ENCODE data around the gene SLC4A1.

Gene SLC4A1

DNA sequence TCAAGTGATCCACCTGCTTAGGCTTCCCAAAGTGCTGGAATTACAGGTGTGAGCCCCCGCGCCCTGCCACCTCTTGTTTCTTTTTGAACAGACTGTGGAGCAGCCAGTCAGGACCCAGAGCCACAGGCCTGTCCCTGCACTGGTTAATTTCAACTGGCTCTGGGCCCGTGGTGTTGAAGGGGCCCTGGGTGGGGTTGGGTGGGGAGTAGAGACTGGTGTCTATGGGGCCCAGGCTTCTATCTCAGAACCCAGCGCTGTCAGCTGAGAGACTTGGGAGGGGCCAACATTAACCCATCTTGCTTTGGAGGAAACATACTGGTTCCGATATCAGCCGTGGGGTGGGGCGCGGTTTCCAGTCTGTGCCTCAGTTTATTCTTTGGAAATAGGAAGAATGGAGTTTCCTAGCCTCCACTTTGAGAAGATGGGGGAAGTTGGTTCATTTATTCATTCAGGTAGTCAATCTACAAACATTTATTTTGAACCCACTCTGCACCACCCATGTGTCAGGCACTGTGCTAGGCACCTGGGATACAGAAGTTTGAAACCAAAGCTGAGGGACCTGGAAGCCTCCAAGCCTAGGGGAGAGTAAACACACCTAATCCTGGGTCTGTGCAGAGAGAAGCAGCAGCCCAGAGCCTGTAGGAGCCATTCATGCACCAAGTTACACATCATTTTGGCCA, 15.5 kb upstream of the SLC4A1 start:
- no peak for DNase-seq

DNA sequence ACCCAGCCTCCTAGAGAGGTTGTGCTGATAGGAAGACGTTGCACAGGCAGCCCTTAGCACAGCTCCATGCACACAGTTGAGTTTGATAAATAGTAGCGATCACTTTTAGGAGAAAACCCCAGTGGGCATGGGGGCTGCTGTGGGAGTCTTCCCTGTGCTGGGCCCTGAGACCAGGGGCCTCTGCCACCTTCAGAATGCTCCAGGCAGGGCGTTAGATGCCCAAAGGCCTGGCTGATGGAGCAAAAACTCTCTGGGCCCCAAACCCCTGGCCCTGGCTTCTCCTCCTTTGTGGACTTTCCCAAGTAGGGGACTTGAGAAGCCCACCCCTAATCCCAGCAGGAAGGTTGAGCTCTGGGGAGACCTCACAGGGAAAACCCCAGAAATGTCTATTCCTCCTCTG, 14.3 kb upstream of the SLC4A1 start:
- DNase-seq = no peak

DNA sequence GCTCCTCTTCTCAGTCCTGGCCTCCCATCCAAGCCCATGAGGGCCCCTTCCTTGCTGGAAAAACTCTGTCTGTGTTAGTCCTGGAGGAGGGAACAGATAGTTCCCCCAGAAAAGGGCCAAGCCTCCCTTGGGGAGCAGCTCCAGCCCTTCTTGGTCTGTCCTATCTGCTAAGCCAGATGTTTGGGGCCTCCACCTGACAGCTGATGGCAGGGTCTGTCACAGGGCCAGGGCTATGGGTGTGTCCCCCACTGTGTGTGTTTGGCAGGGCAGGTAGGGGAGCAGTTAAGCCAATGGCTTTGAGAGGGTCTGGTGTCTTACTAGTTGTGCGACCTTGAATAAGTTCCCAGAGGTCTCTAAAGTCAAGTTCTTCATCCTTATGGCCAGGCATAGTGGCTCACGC, 13.6 kb upstream of the SLC4A1 start:
- DNase-seq = no peak

DNA sequence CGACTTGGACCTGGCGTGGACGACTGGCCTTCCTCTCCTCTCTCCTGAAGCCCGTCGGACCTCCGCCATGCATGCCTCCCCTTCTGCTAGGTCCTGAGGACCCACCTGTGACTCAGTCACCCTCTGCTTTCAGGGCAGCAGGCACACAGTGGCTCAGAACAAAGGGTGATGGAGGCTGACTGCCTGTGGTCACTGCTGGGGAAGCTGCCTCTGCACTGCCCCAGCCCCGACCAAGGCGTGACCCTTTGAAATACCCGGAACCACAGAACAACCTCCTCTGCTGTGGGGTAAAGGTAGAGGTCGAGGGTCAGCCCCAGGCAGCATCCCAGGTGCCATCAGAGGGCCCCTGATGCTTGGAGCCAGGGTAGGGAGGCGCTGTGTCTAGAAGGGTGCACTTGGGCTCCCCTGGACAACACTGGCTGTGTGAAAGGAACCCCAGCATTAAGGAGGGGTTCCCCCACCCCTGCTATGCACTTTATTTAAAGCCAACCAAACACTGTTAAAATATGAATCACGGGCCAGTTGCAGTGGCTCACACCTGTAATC, 12.5 kb upstream of the SLC4A1 start:
- no peak for DNase-seq

DNA sequence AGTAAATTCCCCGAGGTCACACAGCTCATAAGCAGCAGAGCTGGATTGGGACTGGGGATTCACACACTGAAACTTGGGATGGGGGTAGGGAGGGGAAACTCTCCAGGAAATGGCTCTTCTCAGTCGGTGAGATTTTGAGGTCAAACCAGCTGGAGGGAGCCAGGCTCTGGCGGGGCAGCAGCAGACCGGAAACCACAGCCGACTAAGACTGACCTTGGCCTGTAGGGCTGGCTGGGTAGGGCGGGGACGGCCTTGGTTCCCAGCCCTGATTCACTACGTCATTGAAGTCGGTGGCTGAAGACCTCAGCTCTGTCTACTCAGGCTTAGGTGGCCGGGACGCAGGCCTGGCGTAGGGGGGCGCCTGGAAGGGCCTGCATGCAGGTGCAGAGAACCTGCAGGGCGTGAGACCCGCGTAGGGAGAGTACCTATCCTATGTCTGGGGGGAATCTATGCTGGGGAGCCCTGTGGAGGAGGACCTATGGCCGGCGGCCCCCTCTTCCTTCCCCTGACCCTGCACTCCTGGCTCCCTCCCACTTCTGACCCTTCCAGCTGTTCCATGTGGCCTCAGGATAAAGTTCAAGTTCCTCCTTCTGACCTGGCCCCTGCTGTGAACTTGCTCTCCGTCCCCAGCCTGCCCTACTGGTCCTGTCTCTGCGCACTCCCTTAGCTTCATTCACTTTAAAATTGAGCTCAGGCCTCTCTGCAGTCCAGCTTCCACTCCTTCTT, 11.9 kb upstream of the SLC4A1 start:
- DNase-seq = no peak

DNA sequence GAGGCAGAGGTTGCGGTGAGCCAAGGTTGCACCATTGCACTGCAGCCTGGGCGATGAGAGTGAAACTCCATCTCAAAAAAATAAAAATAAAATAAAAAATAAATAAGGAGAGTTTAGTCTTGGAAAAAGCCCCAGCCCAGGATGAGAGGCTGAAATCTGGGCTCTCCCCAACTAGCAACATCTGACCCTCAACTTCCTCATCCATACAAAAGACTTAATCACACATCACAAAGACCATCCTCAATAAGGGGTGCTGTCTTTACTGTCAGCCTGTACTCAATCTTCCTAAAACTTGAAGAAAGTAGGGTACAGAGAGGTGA, 11.4 kb upstream of the SLC4A1 start:
- no peak for DNase-seq

DNA sequence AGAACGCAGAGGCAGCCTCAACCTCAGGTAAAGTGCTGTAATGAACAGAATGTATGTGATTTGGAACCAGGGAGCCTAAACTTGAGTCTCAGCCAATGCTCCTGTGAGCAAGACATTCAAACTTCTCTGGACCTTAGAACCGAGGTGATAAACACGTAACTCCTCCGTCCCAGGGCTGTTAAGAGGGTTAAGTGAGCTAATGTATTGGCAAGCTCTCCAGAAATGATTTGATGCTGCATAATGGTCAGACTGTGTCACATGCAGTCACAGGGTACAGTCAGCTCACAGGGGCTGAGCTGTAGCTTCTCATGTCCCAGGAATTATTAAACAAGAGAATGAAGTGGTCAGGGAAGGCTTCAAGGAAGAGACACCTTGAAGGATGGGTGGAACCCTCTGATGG, 10.0 kb upstream of the SLC4A1 start:
- DNase-seq = no peak

DNA sequence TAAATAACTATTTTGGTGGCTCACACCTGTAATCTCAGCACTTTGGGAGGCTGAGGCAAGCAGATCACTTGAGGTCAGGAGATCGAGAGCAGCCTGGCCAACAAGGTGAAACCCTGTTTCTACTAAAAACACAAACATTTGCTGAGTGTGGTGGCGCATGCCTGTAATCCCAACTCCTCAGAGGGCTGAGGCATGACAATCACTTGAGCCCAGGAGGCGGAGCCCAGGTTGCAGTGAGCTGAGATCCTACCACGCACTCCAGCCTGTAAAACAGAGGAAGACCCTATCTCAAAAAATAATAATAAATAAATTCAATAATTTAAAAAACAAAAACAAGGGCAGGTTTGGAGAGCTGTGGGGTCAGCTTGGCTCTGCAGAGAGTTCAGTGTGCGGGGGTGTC, 5.7 kb upstream of the SLC4A1 start:
- no peak for DNase-seq

DNA sequence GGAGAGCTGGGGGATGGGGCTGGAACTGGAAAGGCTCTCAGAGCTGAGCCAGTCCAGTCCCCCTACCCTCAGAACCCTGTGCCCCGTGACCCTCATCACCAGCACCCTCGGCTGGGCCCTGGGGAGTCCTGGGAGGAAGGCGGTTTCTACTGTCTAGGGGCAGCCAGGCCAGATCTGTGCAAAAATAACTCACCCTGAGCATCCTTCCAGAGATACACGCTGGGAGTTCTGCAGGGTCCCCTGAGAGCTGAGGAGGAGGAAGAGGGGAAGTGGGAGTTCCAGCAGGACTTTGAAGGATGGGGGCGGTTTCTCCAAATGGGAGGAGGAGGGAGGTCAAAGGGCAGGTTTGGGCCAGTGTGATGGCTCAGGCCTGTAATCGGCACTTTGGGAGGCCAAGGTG, 5.0 kb upstream of the SLC4A1 start:
- no peak for DNase-seq

DNA sequence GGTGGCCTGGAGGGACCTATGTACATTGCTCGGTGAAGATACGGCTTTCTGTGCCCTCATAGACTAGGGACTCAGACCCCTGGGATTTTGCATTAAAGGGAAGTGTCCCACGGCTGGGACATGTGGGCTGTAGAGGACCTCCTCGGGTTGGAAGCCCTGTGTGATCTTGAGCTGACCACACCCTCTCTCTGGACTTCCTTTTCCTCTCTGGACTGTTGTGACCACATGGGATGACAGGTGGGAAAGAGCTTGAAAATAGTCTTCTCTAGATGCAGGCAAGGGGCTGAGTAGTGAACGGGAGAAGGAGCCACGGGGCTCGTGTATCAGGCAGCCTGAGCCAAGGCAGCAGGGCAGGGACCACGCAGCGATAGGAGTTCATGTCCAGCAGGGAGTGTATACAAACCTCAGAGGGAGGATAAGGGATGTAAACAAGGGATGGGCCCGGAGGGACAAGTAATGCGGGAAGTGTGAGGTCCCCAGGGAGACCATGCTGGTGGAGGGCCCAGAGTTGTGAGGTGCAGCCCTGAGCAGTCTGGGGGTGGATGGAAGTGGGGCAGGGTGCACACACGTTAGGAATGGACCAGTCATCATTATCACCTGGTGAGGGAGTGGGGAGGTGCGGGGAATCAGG, 4.5 kb upstream of the SLC4A1 start:
- no peak for DNase-seq

DNA sequence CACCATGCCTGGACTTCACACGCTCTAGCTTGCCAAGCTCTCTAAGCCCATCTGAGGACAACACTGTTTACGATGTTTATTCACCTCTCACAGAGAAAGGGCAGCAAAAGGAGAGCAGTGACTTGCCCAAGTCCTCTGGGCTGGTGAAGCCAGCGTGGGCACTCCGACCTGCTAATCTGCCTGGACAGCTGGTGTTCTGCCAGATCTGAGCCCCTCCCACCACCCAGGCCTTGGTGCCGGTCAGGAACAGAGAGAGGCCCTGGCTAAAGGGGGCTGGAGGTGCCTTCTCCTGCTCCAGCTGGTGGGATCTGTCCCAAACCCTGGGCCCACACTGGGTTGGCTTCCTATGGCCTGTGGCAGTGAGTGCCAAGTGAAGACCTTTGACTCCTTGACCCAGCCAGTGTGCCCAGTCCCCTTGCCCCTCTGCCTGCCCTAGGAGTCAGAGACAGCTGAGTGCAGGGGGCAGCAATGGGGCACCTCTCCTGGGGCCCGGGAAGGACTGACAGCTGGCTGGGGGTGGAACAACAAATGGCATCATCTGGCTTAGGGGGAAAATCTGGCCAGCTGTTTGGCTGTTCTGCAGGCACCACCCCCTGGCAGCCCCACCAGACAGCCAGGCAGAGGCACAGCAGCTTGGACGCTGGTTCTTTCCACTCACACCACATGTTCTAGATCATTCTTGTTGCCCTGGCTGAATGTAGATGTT, 1.8 kb upstream of the SLC4A1 start:
- no peak for DNase-seq

DNA sequence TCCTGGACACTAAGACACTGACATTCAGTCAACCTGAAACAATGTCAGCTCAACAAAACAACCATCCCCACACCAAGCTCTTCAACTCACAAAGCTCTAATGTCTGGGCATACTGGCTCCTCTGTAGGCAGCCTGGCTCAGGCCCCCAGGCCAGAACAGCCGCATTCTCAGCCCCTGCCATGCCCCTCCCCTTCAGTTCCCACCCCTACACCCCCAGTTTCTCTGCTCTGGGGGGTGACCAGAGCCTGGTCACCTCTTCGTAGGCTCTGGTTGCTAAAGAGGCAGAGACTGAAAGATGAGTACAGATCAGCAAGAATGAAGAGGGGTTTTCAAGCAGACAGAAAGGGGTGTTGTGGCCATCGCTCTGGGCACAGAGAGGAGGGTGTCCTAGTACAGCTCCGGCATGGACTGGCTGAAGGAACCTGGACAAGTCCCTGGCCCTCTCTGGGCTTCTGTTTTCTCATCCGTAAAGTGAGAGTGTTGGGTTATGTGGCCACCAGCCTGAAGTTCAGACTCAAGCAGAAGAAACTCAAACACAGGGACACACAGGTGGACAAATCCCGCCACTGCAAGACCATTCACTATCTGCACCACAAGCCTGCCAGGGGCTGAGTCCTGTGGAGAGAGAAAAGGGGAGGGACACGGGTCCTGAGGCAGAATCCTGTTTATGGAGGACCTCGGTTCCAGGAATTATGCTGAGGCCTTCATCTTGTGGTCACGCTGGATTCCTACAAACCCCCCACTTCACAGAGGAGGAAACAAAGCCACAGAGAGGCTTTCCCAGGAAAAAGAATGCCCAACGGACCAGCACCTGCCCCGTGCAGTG, 987 bp upstream of the SLC4A1 start:
- no peak for DNase-seq

DNA sequence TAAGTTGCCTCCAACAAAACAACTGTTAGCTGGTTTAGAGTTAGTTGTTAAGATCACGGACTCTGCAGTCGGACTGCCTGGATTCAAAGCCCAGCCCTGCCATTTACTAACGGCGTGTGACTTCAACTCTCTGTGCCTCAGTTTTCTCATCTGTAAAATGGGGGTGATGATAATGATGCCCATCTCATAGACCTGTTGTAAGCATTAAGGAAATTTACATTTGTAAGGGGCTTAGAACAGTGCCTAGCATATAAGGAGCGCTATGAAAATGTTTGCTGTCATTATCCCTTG, 825 bp downstream of the SLC4A1 start:
- DNase-seq = no peak

DNA sequence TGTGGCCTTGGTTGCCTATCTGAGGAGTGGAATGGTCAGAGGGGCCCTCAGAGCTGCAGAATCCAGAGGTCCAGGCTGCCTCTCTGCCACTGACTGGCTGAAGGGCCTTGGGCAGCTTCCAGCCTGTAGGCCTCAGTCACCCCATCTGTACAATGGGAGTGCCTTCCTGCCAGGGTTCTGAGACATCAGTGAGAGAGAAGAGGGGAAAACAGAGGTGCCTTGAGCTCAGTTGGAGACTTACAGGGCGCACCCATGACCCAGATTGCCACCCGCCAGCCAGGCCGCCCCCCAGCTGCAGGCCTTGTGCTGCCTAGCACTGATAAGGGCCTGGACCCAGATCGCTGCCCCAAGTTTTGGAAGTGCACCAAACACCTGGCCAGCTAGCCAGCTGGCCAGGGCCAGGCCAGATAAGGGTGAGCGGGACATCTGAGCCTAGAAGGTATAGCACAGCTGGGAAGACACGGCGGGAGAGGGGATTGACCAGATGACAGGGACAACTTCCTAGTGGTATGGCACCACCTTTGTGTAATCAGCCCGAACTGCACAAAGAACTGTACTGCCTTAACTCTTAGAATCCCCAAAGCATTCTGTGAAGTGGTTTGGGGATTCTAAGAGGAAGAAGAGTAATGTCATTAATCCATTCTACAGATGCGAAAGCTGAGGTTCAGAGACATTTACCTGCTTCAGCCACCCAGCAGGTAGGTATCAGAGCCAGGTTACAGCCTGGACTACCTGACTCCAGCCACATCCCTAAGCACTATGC, 1.4 kb downstream of the SLC4A1 start:
- DNase-seq = no peak

DNA sequence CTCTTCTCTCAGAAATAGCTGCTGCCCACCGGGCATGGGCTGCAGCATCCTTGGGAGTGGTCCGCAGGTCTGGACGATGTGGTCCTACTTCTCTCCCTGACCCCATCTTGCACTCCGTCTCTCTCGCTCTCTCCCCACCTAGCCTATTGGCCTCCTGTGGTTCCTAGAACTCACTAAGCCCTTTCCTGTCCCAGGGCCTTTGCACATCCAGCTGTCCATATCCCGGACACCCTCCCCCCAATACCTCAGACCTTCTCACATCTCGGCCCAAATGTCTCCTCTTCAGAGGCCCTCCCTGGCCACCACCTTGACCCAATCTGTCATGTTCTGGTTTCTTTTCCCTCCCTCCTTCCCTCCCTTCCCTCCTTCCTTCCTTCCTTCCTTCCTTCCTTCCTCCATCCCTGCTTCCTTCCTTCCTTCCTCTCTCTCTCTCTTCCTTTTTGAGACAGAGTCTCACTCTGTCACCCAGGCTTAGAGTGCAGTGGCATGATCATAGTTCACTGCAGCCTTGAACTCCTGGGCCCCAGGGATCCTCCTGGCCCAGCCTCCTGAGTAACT, 4.5 kb downstream of the SLC4A1 start:
- DNase-seq = no peak

DNA sequence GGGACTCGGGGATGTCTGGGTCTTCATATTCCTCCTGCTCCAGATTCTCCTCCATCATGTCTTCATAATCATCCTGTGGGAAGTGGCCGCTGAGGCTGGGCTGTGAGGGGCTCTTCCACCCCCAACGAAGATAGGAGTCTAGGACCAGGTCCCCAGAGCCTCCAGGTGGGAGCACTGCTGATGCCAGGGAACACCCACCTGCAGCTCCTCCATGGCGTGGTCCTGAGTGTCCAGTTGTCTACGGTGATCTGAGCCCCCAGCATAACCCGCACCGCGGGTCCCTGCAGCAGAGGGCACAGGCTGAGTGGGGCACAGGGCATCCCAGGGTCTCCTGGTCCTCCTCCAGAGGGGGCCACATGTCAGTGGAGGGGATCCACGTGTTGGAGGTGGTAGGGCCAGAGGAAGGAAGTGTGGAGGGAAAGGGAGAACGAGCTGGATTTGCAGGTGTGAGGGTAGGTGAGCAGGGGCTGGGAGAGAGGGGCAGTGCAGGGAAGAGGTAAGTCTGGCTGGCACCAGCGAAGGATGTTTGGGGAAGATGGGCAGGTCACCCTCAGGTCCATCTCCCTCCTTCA, 5.2 kb downstream of the SLC4A1 start:
- no peak for DNase-seq

DNA sequence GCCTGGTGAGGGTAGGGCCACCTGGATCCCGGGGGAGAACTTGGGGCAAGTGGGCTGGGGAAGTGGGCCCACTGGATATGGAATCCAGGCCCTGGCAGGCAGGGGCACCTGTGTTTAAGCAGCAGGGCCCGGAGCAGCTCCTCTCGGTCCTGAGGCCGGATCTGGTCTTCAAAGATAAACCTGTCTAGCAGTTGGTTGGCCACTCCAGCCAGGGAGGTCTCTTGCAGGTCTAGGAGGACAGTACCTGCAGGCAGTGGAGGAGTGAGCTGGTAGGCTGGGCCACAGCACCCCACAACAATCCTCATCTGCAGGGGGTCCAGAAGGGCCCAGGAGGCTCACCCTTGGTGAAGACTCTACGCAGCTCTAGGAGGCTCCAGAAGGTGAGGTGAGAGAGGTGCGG, 7.6 kb downstream of the SLC4A1 start:
- no peak for DNase-seq

DNA sequence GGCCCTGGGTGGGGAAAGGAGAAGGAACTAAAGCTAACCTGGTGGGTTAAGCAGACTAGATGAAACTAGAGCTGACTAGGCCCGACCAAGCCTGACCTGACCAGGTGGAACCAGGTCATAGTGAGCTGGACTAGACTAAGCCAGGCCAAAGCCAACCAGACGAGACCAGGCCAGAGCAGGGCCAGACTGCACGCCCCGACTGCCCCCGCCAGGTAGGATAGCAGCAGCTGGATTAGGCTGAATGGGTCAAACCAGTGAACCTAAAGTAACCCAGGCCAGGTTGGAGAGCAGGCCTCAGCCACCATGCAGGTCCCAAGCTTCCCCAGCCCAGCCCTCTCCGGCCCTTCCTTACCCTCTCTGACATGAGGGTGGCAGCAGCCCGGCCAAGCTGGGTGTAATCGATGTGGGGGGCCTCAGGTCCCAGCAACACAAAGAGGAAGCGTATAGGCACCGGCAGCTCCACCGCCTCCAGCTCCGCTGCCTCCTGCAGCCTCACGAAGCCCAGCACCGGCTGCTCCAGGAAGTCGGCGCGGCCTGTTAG, 9.1 kb downstream of the SLC4A1 start:
- DNase-seq = no peak

DNA sequence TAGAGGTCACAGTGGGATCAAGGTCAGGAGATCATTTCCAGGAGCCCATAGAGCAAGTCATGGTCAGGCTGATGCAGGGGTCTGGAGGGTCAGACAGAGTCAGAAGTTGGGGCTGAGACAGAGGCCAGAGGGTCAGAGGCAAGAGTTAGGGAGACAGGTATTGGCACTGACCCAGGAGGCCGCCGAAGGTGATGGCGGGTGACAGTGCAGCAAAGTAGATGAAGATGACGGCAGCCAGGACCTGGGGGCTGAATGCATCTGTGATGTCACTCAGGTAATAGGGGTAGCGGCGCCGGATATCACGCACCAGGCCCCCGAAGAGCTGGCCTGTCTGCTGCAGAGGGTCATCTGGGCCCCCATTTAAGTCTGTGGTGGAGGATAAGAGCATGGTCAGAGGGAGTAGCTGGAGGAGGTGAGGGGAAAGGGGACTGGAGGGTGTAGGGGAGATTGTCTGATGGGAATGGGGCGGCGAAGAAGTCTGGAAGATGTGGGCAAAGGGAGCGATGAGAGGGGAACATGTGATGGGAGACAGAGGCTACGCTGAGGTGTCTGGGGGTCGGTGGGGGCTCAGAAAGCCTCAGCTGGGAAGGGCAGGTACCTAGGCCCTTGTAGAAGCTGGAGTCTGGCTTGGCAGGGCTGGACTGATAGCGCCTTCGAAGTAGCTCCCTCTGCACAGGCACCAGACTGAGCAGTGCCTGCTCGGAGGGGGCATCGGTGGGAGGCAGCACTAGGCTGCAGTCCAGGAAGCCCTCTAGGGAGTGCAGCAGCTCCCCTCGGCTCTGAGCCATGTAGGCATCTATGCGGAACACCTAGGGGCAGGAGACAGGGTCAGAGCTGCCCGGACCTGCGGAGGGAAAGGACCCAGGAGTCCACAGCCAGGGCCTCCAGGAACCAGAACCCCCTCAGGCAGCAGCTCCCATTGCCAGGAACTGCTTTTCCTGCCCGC, 9.8 kb downstream of the SLC4A1 start:
- no peak for DNase-seq

DNA sequence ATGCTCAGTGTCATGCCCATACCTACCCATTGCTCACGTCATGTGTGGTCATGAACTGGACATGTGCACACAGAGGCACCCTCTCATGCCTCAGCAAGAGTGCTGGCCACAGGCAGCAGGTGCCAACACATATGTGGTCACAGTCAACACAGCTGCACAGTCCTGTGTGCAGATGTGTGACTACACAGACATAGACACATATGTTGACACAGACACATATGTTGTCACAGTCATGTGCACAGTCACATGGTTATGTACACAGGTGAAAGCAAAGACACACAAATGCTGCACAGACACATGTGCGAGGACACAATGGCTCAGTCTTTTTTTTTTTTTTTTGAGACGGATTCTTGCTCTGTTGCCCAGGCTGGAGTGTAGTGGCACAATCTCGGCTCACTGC, 11.3 kb downstream of the SLC4A1 start:
- no peak for DNase-seq

Data from DMS153 (cell line).